Activated T-cell treated with anti-CD3 and anti-CD28 coated beads, Interleukin-2, amount 50 U/mL, for 72 hours (primary cell): Measurements from ENCODE around the gene TBKBP1. TPM values are rescaled to one million over a fixed set of nuclear protein-coding genes. Genes with fewer than 3 reads are reported as not detected.

Source experiments
- ATAC-seq, 2 donors: fragments of 150-1000 bp; cut with Tn5 transposase; replicated peaks in 1 of 2; 2 replicates each; pipeline ENCODE4 v1.10.0; 2021; ENCODE audit warnings: moderate library complexity in 2 of 2, mild to moderate bottlenecking in 1 of 2
- DNase-seq, 2 donors: peaks; one replicate each; pipeline ENCODE4 v3.0.0; 2021 to 2022; ENCODE audit warnings: mixed read lengths in 1 of 2
- H3K27ac Mint-ChIP-seq: one replicate; pipeline ENCODE4 v1.8.0; 2022; ENCODE audit warnings: mild to moderate bottlenecking, moderate library complexity, mixed read lengths
- H3K27me3 Mint-ChIP-seq: one replicate; pipeline ENCODE4 v1.8.0; 2022; ENCODE audit warnings: low read depth, mixed read lengths
- H3K36me3 Mint-ChIP-seq, 2 donors: one replicate each; pipeline ENCODE4 v1.8.0; 2022; ENCODE audit warnings: mixed read lengths in 2 of 2, mild to moderate bottlenecking in 1 of 2; ENCODE audit not compliant: insufficient read depth in 2 of 2
- H3K4me1 Mint-ChIP-seq: one replicate; pipeline ENCODE4 v1.8.0; 2022; ENCODE audit warnings: low read depth, mixed read lengths
- H3K4me3 Mint-ChIP-seq, 2 donors: one replicate each; pipeline ENCODE4 v1.8.0; 2022; ENCODE audit warnings: mild to moderate bottlenecking in 2 of 2, mixed read lengths in 2 of 2, moderate library complexity in 2 of 2
- H3K9me3 Mint-ChIP-seq, 2 donors: one replicate each; pipeline ENCODE4 v1.8.0; 2022; ENCODE audit warnings: mixed read lengths in 2 of 2
- total RNA-seq, 2 donors: library from RNA; stranded (reverse); gene quantifications; one replicate each; pipeline ENCODE4 v1.2.3, GENCODE V29; 2022

TBKBP1 gene
- total RNA-seq, 2 donors from 2014 or later: 24.2 to 28.7 TPM

DNA sequence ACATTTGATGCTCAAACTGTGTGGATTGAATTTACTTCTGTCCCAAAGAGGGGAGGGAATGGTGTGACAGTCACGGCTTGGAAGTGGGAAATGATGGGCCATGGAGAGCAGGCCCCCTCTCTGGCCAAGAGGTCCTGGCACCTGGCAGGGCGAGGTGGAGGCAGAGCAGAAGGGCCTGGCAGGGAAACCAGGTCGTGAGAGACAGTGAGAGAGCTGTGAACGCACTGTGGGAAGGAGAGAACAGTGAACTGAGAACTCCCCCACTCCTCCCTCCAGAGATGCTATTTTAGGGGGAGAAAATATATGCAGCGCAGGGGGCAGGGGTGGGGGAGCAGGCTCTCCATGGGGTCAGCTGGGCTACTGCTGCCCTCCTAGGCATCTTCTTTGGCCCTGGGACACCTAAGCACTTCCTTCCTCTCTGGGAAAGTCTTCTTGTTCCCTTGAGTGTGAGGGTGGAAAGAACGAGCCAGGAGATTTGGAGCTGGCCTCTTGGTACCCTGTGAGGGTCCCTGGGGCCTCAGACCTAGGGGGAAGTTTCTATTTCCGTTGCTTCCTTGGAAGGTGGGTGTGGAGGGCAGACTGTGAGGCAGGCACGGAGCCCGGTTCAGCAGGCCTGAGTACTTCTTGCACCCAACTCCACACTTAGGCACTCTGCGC is 21.8 kb downstream of the TBKBP1 start:
- H3K27ac Mint-ChIP-seq: no peak overlapping the region
- H3K27me3 Mint-ChIP-seq: no peaks in the 10 kb centered on the region
- peak overlapping the region in 1 of 2 donors; percentile 10 for H3K4me3 Mint-ChIP-seq
- H3K4me1 Mint-ChIP-seq: peaks cover 74% of the 10 kb centered on the region
- ATAC-seq: no peak
- DNase-seq: no peak
- no peaks in the 10 kb centered on the region for H3K9me3 Mint-ChIP-seq
- H3K36me3 Mint-ChIP-seq: peaks cover 0 to under 1% of the 10 kb centered on the region in 2 donors

DNA sequence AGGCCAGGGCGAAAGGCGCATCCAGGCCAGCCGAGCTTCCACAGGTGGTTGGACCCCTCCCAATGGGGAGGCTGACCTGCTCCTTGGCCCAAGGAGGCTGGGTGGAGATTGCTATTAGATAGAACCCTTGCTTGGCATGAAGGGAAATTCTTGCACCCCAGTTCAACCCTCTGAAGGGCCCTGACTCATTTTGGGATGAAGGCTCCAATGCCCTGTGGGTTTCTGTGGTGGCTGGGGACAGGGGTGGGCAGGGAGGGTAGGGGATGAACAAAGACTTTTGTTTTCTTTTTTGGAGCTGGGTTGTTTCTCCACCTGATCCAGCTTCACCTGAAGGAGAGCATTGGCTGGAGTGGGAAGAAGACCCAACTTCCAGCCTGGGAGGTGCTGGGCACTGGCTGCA is 22.4 kb downstream of the TBKBP1 start:
- Mint-ChIP-seq H3K9me3 (no peaks in the 10 kb centered on the region), H3K36me3 (no peaks in the 10 kb centered on the region), H3K4me1 (peaks cover 72% of the 10 kb centered on the region), H3K4me3 (peak overlapping the region; percentile 84 to 87), H3K27ac (peak overlapping the region; percentile 8), H3K27me3 (no peaks in the 10 kb centered on the region)
- DNase-seq: peak in 1 of 2 donors; percentile 57
- ATAC-seq: no peak

DNA sequence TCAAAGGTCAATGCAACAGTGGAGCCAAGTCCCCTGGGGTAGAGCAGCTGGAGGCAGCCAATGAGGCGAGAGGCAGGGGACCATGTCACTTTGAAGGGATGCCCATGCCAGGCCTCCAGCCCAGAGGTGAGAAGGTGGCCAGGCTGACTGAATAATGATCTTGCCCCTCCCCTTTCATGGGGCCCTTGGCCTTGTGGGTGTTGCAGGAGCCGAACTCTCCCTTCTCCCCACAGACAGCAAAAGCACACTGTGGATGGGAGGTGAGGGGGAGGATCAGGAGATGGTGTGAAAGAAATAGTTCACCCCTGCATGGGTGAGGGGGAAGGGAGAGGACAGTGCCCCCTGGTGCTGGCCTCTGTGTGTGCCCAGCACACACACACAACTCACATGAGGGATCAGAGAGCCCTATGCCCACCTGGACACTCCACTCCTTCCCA is 23.3 kb downstream of the TBKBP1 start:
- H3K27me3 Mint-ChIP-seq: no peaks in the 10 kb centered on the region
- no peak for ATAC-seq

DNA sequence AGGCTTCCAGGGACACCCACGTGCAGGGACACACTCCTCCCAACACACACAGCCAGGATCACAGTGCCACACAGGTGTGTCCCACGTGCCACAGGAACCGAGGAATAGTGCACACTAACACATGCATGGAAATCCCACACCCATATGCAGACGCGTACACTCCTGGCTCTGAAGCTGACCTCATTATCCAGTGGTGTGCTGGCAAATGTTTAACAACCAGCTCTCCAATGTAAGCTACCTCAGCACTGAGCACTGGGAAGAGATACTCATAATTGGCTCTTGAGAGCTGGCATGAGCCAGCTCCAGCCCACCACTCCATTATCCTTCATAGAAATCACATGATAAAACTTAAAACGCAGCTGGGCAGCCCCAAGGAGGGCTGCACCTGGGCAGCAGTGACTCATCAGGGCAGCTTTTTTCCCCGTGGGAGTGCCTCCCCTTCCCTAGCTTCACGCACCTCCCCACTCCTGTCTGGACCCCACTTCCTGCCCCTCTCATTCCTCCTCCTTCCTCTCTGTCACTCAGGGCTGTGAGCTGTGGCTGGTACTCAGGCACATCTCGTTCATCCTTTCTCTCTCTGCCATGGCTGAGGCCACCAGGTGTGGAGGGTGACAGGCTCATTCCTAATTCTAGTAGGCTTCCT is 24.1 kb downstream of the TBKBP1 start:
- Mint-ChIP-seq H3K4me1 (peaks cover 80% of the 10 kb centered on the region), H3K4me3 (peak overlapping the region; percentile 84 to 87), H3K27ac (peak overlapping the region; percentile 95), H3K9me3 (no peaks in the 10 kb centered on the region), H3K36me3 (no peaks in the 10 kb centered on the region), H3K27me3 (no peaks in the 10 kb centered on the region)
- DNase-seq (peak in 1 of 2 donors; percentile 66), ATAC-seq (peak; percentile 0 to 2)

More for the DNA sequence above, 23.3 kb downstream of the TBKBP1 start:
- Mint-ChIP-seq H3K27ac (peak overlapping the region; percentile 95), H3K4me3 (peak overlapping the region; percentile 84 to 87), H3K9me3 (no peaks in the 10 kb centered on the region), H3K4me1 (peaks cover 72% of the 10 kb centered on the region), H3K36me3 (no peaks in the 10 kb centered on the region)
- peak; percentile 60 to 63 for DNase-seq

DNA sequence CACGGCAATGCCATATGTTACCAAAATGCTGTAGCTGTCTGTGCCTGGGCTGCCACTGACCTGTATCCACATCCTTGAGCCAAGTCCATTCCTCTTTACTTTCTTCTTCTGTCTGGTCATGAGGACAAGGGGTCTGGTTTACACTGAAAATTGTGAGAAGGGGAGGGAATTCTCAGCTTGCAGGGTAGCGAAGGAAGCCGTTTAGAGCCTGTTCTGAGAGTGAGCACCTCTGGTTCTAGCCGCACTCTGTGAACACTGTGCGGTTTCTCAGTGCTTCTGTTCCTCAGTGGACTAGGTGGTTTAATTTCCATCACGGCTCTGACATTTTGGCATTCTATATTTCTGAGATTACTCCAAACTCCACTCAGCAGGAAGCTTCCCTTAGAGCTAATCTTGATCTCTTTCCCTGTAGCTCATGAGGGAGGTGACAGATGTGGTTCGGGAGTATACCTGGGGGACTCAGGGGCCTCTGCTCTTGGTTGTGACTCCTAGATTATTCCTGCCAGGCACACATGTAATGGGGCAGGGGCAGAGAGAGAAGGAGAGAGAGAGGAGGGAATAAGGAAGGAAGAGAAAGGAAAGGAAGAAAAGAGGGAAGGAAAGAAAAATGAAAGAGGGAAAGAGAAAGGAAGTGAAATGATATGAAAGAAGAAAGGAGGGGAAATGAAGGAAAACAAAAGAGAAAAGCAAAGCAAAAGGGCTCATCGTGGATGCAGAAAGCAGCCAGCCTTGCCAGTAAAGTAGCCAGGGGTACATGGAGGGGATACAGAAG is 24.9 kb downstream of the TBKBP1 start:
- Mint-ChIP-seq H3K36me3 (no peaks in the 10 kb centered on the region), H3K27me3 (no peaks in the 10 kb centered on the region), H3K27ac (peak overlapping the region; percentile 95), H3K4me1 (peaks cover 87% of the 10 kb centered on the region), H3K4me3 (peak overlapping the region; percentile 84 to 87), H3K9me3 (no peaks in the 10 kb centered on the region)
- DNase-seq (no peak), ATAC-seq (no peak)

DNA sequence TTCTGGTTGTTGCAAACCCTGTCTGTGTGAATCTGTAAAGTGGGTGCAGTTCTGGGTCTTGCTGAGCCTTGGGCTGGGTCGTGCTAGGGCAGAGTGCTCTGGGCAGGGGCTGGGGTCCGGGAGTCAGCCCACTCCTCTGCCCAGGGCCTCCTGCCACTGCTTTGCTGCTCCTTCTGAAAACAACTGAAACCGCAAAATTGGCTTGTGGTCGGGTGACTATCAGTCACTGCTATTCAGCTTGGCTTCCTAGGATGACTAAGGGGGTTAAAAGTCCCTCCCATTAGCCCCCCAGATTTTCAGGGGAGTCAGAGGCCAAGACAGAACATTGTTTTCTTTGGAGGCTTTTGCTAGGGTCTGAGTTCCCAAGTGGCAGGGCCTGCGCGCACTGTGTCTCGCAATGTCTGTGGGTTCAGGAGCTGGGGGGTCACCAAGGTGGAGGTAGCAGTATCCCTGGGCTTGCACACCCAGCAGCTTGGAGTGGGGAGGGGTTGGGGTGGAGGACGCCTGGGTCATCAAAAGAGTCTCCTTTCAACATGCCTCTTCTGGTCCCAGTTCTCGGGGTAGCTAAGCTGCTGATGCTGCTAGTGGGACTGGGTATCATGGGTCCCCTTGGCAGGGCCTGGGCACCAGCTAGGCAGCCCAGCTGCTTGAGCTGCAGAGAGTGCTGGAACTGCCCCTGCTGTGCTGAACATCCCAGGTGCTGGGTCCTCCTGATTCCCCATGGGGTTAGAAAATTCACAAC is 25.6 kb downstream of the TBKBP1 start:
- no peaks in the 10 kb centered on the region for H3K27me3 Mint-ChIP-seq
- peak overlapping the region; percentile 84 to 87 for H3K4me3 Mint-ChIP-seq
- ATAC-seq (peak; percentile 53 to 56), DNase-seq (peak; percentile 89 to 93)
- H3K27ac Mint-ChIP-seq: peak overlapping the region; percentile 95
- H3K36me3 Mint-ChIP-seq: no peaks in the 10 kb centered on the region
- H3K4me1 Mint-ChIP-seq: peaks cover 93% of the 10 kb centered on the region
- no peaks in the 10 kb centered on the region for H3K9me3 Mint-ChIP-seq

DNA sequence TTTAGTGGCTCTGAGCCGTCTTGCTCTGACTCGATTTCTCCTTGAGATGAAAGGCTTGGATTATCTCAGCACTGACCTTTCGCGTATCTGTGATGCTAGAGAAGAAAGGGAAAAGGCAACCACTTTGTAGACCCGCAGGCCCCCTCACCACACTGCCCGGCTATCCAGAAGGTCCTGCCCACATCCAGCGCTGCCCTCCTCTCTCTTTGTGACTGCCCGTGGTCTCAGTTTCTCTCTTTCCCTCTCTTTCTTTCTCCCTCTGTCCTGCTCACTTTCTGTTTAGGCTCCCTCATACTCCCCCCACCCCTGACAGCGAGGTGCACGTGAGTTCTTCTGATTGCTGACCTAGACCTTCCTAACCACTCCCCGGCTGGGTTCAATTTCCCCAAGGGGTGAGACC is 26.2 kb downstream of the TBKBP1 start:
- H3K27ac Mint-ChIP-seq: peak overlapping the region; percentile 95

DNA sequence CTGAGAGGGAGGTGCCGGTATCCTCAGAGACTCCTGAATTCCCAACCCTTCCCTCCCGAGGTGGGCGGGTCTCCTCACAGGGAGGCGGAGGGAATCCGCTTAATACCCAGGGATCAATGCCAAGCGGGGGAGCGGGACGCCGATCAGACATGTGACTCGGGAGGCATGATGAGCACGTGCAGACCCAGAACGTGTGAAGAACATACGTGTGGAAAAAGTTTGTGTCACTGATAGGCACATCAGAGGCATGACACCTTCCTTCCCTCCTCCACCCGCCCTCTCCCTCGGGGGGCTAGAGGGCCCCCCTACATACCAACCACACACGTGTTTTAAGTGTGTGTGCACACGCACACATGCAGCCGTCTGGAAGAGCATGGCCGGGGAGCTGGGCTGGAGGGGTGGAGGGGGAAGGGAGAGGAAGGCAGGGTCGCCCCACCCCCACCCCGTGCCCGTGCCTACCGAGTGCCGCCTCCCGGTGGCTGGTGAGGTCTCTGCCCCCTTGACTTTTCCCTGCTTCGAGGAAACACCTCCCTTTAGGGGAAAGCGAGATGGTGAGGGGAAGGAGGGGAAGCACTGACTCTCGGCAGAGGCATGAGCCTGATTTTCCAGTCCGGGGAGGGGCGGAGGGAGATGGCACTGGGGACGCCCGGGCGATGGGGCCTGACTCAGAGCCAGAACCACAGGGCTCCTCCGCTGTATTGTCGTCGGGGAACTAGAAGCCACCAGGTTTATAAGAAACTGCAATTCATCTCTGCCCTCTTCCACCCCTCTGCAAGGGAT is 27.0 kb downstream of the TBKBP1 start:
- peak overlapping the region; percentile 95 for H3K27ac Mint-ChIP-seq
- no peaks in the 10 kb centered on the region for H3K27me3 Mint-ChIP-seq
- ATAC-seq (peak; percentile 71 to 73), DNase-seq (peak; percentile 97 to 99)
- peaks cover 95% of the 10 kb centered on the region for H3K4me1 Mint-ChIP-seq
- H3K36me3 Mint-ChIP-seq: no peaks in the 10 kb centered on the region
- peak overlapping the region; percentile 84 to 87 for H3K4me3 Mint-ChIP-seq
- H3K9me3 Mint-ChIP-seq: no peaks in the 10 kb centered on the region

More for the DNA sequence above, 26.2 kb downstream of the TBKBP1 start:
- H3K4me1 Mint-ChIP-seq: peaks cover 95% of the 10 kb centered on the region
- ATAC-seq (peak; percentile 2 to 5), DNase-seq (no peak)
- H3K27me3 Mint-ChIP-seq: no peaks in the 10 kb centered on the region
- H3K36me3 Mint-ChIP-seq: no peaks in the 10 kb centered on the region
- H3K9me3 Mint-ChIP-seq: no peaks in the 10 kb centered on the region
- peak overlapping the region; percentile 84 to 87 for H3K4me3 Mint-ChIP-seq

DNA sequence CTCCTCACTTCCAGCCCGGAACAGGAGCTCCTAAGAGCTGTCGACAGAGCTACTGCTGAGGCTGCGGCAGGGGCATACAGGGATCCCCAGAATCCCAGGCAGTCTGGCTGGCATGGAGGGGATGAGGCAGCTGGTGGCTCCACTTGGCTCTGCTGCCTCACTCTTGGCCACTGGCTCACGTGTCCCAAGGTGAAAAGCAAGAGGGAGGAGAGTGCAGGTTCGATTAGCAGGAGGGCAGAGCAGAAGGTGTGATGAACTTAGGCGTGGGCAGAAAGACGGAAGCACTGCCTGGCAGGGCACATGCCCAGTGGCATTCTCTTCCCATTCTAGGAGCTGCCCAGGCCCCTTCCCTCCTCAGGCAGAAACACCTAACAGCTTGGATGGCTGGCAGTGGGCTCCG is 27.8 kb downstream of the TBKBP1 start:
- DNase-seq (no peak), ATAC-seq (no peak)
- H3K27ac Mint-ChIP-seq: peak overlapping the region; percentile 95
- peaks cover 95% of the 10 kb centered on the region for H3K4me1 Mint-ChIP-seq
- H3K9me3 Mint-ChIP-seq: no peaks in the 10 kb centered on the region
- H3K4me3 Mint-ChIP-seq: peak overlapping the region; percentile 84 to 87
- no peaks in the 10 kb centered on the region for H3K27me3 Mint-ChIP-seq
- H3K36me3 Mint-ChIP-seq: no peaks in the 10 kb centered on the region

DNA sequence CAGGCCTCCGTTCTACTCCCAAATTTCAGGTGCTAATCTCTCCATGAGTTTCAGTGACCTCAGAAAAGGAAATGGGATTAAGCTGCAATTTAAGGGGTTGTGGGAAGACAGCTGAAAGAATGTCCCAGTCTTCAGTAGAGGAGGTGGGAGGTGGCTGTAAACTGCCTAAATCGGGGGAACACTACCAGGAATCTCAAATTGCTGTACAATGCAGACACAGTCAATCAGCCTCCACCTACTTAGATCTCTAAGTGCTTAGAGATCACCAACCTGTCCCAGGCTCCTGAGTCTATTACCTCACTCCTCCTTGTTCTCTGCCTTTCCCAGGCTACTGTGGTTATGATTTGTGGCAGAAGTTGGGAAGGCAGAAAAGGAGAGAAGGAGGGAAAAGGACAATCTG is 30.7 kb downstream of the TBKBP1 start:
- no peaks in the 10 kb centered on the region for H3K27me3 Mint-ChIP-seq
- H3K4me1 Mint-ChIP-seq: peaks cover 95% of the 10 kb centered on the region
- H3K9me3 Mint-ChIP-seq: no peaks in the 10 kb centered on the region
- H3K36me3 Mint-ChIP-seq: no peaks in the 10 kb centered on the region
- ATAC-seq (no peak), DNase-seq (no peak)
- peak overlapping the region; percentile 3 for H3K27ac Mint-ChIP-seq
- H3K4me3 Mint-ChIP-seq: peak overlapping the region in 1 of 2 donors; percentile 11

DNA sequence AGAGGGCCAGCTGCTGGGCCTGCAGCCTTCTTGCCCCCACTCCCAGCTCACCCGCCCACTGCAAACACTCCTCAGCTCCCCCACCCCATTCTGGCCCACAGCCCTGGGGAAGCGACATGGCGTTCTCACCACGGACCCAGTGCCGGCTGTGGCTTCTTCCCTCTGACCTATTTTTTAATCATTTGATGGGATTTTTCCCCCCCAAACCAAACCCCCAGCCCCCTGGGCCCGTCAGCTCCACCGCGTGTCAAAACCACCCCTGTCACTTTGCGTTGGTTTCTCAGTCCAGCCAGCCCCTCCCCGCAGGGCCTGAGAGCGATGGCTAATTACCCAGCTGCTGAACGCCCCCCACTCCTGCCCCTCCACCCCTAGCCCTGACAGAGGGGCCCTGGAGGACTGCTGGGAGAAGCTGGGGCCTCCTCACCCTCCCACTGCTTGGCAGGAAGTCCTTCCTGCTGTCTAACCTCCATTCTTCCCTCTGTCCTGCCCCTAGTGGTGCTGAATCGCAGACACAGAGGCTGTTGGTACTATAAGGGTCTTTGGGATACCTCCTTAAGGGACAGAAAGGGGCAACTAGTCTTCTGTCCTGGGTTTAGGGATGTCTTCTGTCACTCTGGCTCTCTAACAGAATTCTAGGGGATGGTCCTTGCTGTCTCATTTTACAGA is 31.6 kb downstream of the TBKBP1 start:
- ATAC-seq (no peak), DNase-seq (no peak)
- peak overlapping the region in 1 of 2 donors; percentile 12 for H3K4me3 Mint-ChIP-seq
- no peaks in the 10 kb centered on the region for H3K27me3 Mint-ChIP-seq
- H3K4me1 Mint-ChIP-seq: peaks cover 95% of the 10 kb centered on the region
- no peaks in the 10 kb centered on the region for H3K36me3 Mint-ChIP-seq
- H3K9me3 Mint-ChIP-seq: no peaks in the 10 kb centered on the region
- H3K27ac Mint-ChIP-seq: no peak overlapping the region
